ENCODE measurements around the gene KCNN3.

GRCh38 chr1:154864189-154864975 lies 5.7 kb downstream of the KCNN3 start:
- no peak for TF ChIP-seq CTCF (tag by site-specific recombination; IDR thresholded peaks at IDR 0.05)
- TF ChIP-seq GLI4 (tag by site-specific recombination; IDR thresholded peaks at IDR 0.05), result no peak
- no peak for TF ChIP-seq ZNF776 (tag by site-specific recombination; IDR thresholded peaks at IDR 0.05; ENCODE audit: borderline replicate concordance)
- no peak for TF ChIP-seq ZNF639 (tag by site-specific recombination; IDR thresholded peaks at IDR 0.05)
- no peak for TF ChIP-seq ZBTB20 (tag by site-specific recombination; IDR thresholded peaks at IDR 0.05)
- TF ChIP-seq REST (tag by site-specific recombination; IDR thresholded peaks at IDR 0.05), result no peak
- no peak for TF ChIP-seq ZNF350 (tag by site-specific recombination; IDR thresholded peaks at IDR 0.05)
- no peak for TF ChIP-seq ZNF138 (tag by site-specific recombination; IDR thresholded peaks at IDR 0.05; ENCODE audit: borderline replicate concordance)
- TF ChIP-seq PRDM10 (tag by site-specific recombination; IDR thresholded peaks at IDR 0.05), result no peak
- no peak for TF ChIP-seq ZNF26 (tag by site-specific recombination; IDR thresholded peaks at IDR 0.05)
